ENCODE results near the gene FAM120C. TPM values are rescaled to one million over a fixed set of nuclear protein-coding genes. Genes with fewer than 3 reads are reported as not detected.
A peak's percentile ranks its signal among the peaks of the same experiment; 100 is the strongest.

Gene FAM120C
- total RNA-seq, 1 experiment from 2014 or later = 3.9 TPM

GRCh38 chrX:54171091-54171490, 12.0 kb downstream of the FAM120C start:
- DNase-seq (ENCODE audit: low spot score) = no peak

- DNase-seq (ENCODE audit: low spot score) = no peak
Measured at GRCh38 chrX:54166915-54167314, 16.1 kb downstream of the FAM120C start.

- no peak for DNase-seq (ENCODE audit: low spot score)
Measured at GRCh38 chrX:54157561-54157960, 25.5 kb downstream of the FAM120C start.

GRCh38 chrX:54134269-54134668, 48.8 kb downstream of the FAM120C start:
- no peak for DNase-seq (ENCODE audit: low spot score)

- DNase-seq (ENCODE audit: low spot score) = no peak
Measured at GRCh38 chrX:54116391-54116790, 66.7 kb downstream of the FAM120C start.

GRCh38 chrX:54093571-54093970, 89.5 kb downstream of the FAM120C start:
- DNase-seq (ENCODE audit: low spot score) = no peak

- DNase-seq (ENCODE audit: low spot score) = no peak
Measured at GRCh38 chrX:54093159-54093558, 89.9 kb downstream of the FAM120C start.

GRCh38 chrX:54090880-54091279, 92.2 kb downstream of the FAM120C start:
- DNase-seq (ENCODE audit: low spot score) = no peak

- no peak for DNase-seq (ENCODE audit: low spot score)
Measured at GRCh38 chrX:54089191-54089590, 93.9 kb downstream of the FAM120C start.

- no peak for DNase-seq (ENCODE audit: low spot score)
Measured at GRCh38 chrX:54087661-54088060, 95.4 kb downstream of the FAM120C start.

- no peak for DNase-seq (ENCODE audit: low spot score)
Measured at GRCh38 chrX:54085666-54086065, 97.4 kb downstream of the FAM120C start.

- DNase-seq (ENCODE audit: low spot score) = no peak
Measured at GRCh38 chrX:54076903-54077302, 106.2 kb downstream of the FAM120C start.

GRCh38 chrX:54074826-54075225, 108.2 kb downstream of the FAM120C start:
- no peak for DNase-seq (ENCODE audit: low spot score)

- no peak for DNase-seq (ENCODE audit: low spot score)
Measured at GRCh38 chrX:54067766-54068165, 115.3 kb downstream of the FAM120C start.

- DNase-seq (ENCODE audit: low spot score) = no peak
Measured at GRCh38 chrX:54066841-54067240, 116.2 kb downstream of the FAM120C start.

- no peak for DNase-seq (ENCODE audit: low spot score)
Measured at GRCh38 chrX:54064564-54064963, 118.5 kb downstream of the FAM120C start.

- DNase-seq (ENCODE audit: low spot score) = no peak
Measured at GRCh38 chrX:54063361-54063760, 119.7 kb downstream of the FAM120C start.

- no peak for DNase-seq (ENCODE audit: low spot score)
Measured at GRCh38 chrX:54049801-54050200, 133.3 kb downstream of the FAM120C start.

GRCh38 chrX:54048412-54048811, 134.6 kb downstream of the FAM120C start:
- no peak for DNase-seq (ENCODE audit: low spot score)

GRCh38 chrX:54045563-54046228, 137.4 kb downstream of the FAM120C start:
- no peak for DNase-seq (ENCODE audit: low spot score)

- no peak for DNase-seq (ENCODE audit: low spot score)
Measured at GRCh38 chrX:54044877-54045338, 138.1 kb downstream of the FAM120C start.

- peak; percentile 89 for DNase-seq (ENCODE audit: low spot score)
Measured at GRCh38 chrX:54044126-54044876, 138.8 kb downstream of the FAM120C start, which contains the start of gene PHF8. Gene PHF8 (minus strand): TSS chrX:54044473. CDS start chrX:54042728, 1,745 bp downstream.

- DNase-seq (ENCODE audit: low spot score) = no peak
Measured at GRCh38 chrX:54043541-54044125, 139.4 kb downstream of the FAM120C start.
